Measurements from ENCODE around the gene ALOX5.

ALOX5 gene

DNA sequence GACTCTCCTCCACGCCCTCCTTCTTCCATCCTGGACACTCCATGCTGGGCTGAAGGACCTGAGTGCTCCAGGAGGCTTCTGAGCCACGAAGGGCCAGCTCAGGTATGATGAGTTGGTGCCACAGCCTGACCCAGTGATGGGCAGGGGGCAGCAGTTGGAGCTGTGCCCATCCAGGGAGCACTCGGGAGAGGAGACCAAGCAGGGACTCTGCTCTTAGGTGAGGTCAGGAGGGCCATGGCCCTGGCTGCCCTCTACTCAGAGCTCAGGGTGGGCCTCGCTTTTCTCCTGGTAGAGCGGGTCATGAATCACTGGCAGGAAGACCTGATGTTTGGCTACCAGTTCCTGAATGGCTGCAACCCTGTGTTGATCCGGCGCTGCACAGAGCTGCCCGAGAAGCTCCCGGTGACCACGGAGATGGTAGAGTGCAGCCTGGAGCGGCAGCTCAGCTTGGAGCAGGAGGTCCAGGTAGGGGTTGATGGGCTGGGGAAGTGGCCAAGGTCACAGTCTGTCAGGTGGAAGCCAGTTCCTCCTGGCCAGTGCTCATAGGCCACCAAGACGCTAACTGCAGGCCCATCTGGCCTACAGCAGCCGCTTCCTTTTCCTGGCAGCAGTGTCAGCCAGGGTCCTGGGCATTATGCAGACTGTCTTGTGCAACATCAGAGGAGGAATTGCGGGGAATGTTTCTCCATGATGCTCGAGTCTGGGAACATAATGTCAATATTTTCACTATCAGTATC lies 50.8 kb downstream of the ALOX5 start:
- no peak for DNase-seq (ENCODE audit: low spot score)

DNA sequence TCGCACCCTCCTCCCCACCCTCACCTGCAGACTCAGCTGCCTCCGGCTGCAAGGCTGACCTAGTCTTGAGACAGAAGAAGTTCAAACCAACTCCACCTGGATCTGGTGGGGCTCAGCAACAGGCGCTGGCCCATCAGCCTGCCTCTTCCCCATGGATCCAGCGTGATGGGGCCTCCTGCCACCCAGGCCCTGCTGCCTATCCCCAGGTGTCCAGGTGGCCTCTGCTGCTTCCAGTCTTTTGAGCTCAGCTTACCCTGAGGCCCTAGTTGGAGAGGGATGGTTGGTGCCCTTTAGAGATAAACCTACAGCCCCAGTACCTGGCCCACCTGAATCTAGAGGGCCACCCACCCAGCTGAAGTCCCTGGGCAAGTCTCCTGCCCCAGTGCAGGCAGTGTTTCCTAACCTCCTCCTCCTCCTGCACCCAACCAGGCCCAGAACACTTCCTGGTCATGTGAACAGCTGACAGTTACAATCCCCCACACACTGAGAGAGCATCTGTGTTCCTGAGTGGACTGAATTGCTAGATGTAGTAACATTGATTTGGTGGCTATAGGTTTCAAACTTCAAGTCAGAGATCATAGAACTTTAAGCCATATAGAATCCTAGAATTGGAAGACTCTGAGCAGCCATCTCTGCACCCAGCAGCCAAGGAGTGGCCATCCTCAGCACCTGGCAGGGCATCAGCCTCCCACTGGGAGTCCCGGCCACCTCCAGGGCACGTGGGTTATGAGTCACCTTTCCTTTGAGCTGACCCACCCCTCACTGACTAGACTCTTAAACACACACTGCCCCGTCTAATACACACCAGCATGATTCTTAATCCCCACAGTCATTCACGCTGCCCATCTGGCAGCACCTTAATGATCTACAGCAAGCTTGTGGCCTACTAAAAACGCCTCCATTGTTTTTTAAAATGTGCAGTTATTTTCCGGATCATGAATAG lies 51.9 kb downstream of the ALOX5 start:
- DNase-seq (ENCODE audit: low spot score) = peak; percentile 44

DNA sequence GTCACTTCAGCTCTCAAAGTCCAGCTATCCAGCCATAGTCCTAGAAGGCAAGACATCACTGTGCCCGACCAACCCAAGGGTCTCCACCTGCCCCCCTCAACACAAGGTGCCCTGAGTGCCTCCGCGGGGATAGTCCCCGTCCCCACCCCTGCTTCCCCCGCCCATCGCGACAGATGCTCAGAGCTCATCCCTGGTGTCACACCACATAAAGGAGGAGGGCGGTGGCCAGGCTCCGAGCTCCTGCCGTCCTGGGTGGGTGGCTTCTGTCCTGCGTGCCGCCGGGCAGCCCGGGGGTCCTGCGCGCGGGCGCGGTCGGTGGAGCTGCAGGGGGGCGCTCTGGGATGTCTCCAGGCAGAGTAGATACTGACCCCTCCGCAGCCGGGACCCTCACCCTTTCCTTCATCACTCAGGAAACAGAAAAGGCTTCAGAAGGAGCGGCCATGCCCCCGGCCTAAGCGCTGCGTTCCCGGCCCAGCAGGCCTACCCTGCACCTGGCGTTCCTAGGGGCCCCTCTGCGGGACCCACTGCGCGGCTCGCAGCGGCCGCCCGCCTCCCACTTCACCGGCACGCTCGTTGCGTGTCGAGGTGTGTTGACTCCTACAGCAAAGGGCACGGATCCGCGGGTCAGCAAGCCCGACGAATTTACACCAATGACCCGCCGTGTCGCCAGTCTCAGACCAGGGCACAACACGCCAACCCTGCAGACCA lies 53.4 kb downstream of the ALOX5 start:
- no peak for DNase-seq (ENCODE audit: low spot score)

DNA sequence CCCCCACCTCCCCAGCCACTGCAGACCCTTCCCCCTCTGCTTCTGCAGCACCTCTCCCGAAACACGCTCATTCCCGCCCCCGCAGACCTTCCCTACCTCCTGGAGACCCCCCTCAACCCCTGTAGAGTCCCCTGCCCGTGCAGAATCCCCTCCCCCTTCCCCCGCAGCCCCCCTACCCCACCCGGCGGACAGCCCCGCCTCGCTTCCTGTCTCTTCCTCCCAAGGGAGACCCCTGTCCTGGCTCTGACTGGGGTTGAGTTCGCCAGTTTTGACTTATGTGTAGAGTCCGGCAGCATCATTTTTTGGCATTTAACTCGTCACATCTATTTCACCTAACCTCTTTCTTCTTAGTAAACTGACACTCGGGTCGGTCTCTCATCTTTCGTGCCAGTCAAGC lies 54.0 kb downstream of the ALOX5 start:
- no peak for DNase-seq (ENCODE audit: low spot score)

DNA sequence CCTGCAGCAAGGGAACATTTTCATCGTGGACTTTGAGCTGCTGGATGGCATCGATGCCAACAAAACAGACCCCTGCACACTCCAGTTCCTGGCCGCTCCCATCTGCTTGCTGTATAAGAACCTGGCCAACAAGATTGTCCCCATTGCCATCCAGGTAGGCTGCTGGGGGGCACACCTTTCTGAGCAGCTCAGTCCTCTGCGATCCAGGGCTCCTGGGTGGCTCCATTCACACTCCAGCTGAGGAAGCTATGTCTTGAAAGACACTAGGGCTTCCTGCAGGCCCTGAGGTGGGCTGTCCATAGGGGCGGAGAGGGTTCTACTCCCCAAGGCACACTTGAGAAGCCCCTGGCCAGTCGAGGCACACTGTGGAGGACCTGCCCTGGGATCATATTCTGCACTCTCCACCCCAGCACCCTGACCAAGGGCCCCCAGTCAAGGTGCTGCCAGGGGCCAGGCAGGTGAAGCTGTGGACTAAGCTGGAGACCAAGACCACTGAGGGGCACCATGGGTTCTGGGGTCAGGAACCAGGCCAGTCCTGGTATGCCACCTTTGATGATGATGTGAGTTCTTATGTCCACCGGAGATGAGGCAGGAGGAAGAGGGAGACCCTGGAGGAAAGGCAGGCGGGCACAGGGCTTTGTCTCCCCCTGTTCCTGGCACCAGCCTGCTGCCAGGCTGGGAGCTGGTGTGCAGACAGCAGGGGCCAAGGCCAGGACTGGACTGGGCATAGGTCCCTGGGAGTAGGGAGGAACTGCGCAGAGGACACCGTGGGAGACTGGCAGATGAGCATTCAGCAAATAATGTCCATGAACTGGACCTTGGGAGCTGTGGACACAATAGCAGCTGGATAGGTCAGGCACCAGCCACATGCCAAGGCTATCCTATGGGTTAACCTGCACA lies 54.8 kb downstream of the ALOX5 start:
- DNase-seq (ENCODE audit: low spot score) = no peak

DNA sequence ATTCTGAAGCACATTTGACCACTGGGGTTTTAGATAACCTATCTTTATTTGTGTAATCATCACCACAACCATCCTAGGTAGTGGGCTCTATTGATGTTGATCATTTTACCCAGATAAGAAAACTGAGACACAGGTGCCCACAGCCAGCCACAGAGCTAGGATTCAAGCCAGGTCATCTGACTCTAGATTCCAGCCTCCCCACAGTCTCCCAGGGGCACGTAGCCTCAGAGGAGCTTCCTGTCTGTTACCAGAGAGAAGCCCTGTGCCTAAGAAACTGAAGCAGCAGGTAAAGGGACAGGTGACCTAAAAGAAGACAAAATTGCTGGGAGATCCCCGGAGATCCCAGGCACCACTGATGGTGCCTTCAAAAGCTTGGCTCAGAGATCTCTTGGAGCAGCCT lies 55.8 kb downstream of the ALOX5 start:
- no peak for DNase-seq (ENCODE audit: low spot score)

DNA sequence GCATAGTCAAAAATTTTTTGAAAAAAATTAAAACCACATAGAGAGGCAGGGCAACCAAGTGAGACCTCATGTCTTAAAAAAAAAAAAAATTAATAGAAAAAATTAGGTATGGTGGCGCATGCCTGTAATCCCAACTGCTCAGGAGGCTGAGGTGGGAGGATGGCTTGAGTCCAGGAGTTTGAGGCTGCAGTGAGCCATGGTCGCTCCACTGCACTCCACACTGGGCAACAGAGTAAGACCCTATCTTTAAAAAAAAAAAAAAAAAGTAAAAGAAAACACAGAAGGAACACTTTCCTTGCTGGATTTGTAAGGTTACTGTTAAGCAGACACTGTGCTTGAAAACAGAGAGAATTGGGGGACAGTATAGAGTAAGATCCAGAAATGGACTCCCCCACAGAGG lies 58.1 kb downstream of the ALOX5 start:
- no peak for DNase-seq (ENCODE audit: low spot score)

DNA sequence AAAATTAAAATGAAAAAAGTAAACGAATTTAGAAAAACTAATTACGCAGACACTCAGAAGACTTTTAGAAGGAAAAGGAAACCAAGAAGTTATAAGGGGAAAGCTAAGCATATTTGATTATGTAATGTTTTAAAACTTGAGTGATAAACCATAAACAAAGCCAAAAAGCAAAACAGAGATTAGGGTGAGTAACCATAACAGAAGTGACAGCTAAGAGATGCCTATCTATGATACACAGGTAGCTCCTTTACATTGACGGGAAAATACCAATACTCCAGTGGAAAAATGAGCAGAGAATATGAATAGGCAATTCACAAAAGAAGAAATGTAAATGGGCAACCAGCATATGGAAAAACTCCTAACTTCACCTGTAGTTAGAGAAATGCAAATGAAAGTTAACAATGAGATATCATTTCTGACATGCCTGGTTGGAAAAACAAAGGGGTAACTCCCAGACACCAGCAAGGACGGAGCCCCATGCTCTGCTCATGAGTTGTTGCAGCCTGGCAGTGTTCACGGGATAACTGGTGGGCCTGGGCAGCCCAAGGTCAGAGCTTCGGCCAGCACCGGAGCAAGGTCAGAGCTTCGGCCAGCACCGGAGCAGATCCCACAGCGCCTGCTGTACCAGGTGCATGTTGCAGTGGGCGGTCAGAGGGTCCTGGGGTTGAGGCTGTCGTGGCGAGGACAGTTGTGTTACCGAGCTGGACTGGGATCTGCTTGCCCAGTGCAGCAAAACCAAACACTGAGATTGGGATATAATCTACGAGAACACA lies 58.9 kb downstream of the ALOX5 start:
- DNase-seq (ENCODE audit: low spot score) = no peak

DNA sequence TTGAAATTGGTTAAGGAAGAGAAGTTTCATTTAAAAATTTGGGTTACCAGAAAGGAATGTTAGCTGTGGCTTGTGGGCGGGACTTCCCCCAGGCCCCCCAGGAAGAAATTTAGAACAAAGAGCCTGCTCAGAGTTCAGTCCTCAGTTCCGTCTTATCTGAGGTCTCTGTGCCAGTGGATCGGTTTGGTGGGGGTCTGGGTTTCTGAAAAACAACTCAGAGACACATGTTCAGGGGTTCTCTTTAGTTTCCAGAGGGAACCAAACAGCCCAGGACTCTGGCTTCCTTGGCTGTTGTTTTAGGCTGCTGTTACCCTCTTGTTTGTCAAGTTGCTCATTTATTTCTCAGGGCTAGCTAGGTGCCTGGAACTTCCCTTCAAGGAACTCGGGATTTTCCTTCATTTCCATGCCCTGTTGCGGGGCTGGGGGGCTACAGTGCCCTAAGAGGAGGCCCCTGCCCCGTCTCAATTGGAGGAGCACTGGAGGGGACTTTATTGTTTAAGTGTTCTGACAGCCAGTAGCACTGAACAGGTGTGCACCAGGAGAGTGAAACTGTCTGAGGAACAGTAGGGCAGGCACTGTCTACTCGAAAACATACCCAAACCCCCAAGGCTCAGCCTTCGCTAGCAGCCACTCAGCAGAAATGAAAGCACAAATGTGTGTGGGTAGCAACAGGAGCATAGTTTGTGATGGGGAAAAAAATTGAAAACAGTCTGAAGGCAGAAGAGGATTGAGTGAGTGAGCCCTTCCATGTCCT lies 59.9 kb downstream of the ALOX5 start:
- no peak for DNase-seq (ENCODE audit: low spot score)

DNA sequence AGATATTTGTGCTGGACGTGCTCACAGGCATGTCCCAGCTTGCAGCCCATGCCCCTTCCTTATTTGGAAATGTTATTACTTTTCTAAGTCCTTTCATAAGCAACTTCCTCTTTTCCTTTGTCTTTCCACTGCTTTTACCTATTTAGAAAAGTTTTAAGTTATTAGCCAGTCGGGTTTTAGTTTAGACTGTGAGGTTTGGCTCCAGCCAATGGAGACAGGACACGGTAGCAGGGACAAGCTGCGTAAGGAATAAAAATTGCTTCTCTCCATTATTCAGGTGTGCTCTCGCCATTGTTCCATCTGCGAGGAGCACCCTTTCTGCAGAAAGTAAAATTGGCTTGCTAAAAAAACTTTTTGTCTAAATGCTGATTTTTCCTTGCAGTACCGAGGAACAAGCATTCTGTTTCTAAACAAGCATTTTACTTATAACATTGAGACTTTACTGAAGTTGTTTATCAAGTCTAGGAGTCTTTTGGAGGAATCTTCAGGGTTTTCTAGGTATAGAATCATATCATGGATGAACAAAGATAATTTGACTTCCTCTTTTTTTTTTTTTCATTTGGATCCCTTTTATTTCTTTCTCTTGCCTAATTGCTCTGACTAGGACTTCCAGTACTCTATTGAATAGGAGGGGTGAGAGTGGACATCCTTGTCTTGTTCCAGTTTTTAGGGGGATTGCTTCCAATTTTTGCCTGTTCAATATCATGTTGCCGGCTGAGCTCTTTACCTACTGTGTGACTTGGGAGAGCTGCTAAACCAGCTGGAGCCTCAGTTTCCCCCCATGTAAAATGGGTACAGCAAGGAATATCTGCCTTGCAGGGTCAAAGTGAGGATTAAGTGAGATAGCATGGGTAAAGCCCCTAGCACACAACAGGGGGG lies 63.8 kb downstream of the ALOX5 start:
- DNase-seq (ENCODE audit: low spot score) = no peak

DNA sequence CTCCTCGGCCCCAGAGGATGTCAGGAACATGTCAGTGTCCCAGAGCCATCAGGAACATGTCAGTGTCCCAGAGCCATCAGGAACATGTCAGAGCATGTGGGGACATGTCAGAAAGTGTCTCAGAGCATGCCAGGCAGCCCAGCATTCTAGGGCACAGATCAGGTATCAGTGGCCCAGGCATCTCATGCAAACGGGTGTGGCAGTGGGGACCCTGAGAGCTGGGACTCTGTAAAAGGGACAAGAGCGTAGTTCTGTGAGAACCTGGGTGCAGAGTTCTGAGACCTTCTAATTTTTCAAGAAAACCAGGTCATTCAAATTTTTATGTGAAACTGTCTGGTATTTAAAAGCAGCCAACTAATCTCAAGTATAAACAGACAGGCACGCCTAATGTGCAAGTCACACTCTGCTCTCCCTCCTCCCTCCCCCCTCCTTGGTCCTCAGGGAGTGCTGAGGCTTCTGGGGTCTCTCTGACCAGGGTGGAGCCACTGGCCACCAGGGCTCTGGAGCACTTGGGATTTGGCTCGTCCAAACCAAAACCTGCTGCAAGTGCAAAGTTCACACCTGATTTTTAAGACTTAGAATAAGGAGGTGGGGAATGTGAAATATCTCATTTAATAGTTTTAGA lies 64.6 kb downstream of the ALOX5 start:
- no peak for DNase-seq (ENCODE audit: low spot score)

DNA sequence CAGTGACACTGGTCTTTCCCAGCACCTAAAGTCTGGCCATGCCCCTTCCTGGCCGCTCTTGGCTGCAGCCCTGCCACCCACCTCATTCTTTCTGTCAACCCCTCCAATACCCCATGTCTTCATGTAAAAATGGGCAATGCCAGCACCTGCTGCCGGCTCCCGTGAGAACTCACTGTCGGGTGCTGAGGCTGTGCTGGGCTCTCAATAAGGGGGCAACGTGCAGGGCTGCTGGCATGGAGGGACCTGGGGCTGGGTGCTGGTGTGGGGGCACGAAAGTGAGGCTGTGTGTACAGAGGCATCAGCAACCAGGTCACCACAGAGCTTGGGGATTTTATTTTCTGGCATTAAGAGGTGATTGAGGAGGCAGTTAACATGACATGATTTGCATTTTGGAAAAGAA lies 65.3 kb downstream of the ALOX5 start:
- DNase-seq (ENCODE audit: low spot score) = no peak

DNA sequence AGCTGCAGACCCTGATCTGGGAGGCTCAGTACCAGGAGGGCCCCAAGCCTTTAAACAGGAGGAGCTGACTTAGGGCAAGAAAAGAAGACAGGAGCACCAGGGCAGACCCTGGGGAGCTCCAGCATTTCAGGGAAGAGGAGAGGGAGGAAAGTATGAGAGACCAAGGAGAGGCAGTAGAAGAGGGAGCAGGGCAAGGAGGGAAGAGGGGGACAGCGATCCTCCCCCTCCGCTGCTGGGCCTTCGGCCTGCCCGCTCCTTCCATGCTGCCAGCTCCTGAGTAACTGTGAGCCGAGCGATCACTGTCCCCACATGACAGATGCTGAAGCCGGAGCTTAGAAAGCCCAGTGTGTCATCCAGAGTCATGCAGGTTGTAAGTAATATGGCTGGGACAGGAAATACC lies 65.9 kb downstream of the ALOX5 start:
- DNase-seq (ENCODE audit: low spot score) = no peak

DNA sequence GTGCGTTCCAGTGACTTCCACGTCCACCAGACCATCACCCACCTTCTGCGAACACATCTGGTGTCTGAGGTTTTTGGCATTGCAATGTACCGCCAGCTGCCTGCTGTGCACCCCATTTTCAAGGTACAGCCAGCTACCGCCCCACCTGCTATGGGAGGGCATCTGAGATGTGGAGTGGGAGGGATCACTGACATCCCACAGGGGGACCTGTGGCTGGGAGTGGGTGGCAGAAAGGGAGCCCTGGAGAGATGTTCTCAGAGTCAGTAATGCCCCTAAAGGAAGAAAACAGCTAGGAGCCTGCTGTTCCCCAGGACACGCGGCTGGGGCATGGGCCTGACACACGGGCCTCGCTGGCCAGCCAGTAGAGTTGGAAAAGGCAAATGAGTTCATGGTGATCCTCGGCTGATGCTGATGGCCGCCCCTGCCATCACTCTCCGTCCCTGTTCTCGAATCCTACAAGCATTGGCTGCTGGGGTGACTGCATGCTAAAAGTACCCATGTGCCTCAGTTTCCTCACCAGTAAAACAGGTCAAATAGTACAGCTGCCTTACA lies 66.6 kb downstream of the ALOX5 start:
- no peak for DNase-seq (ENCODE audit: low spot score)

DNA sequence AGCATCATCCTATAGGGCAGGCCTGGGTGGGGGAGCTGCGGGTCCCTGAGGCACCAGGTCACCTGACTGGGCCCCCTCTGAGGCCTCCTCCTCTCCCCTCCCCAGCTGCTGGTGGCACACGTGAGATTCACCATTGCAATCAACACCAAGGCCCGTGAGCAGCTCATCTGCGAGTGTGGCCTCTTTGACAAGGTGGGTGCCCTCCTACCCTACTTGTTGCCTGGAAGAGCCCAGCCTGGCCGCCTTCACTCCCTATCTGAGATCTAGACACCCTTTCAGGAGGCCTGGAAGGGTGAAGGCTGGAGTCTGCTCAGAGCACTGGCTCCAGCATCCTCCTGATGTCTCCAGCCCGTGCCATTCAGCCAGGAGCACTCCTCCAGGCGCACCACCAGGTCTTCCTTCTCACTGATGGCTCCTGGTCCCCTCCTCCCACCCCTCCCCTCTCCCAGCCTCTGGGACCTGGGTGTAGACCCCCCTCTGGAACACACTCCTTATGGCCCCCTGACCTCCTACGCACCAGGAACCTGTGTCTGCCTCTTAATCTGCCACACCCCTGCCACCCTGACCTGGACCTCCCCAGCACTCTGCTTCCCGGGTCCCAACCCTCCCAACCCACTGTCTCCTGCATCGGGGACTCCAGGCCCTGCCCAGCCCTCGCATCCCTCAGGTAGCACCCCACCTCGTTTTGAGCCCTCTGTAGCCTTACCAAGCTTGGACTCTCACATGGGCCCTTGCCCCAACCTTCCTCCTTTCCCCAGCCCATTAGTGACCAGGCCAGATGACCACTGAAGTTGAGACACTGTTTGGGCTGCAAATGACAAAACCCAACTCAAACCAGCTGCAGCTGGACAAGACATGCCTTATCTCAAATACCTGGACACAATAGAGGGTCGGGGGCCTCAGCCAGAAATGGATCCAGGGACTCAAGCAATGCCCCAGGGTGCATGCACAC lies 67.5 kb downstream of the ALOX5 start:
- DNase-seq (ENCODE audit: low spot score) = no peak

DNA sequence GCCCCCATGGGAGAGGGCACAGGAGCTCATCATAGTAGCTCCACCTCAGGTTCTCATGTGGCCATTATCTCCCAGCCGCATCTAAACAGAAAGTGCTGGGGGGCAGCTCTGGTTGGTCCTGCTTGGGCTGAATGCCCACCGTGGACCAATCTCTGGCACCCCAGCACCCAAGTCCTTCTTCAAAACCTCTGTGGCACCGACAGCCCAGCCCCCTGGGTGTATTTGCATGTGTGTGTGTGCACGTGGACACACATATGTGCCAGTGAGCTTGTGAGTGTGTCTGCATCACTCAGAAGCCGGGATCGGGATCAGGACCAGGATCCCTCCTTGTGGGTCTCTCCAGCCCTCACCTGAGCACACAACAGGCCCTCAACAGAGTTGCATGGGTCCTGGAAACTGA lies 68.2 kb downstream of the ALOX5 start:
- no peak for DNase-seq (ENCODE audit: low spot score)

DNA sequence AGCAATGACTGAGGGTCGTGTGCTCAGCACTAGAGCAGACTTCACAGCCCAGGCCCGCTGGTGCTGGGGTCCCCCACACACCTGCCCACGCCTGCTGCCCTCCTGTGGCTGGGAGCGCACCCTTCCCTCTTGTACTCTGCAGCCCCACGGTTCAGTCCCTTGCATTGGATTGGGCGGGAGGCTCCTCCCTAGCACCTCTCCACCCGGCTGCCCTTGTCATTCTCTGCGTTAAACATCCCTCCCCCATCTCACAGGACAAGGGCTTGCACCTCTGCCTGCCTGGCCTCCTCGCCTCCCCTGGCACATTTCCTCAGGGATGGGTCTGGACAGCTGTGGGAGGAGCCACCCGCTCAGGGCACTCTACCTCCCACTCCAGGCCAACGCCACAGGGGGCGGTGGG lies 68.6 kb downstream of the ALOX5 start:
- DNase-seq (ENCODE audit: low spot score) = no peak

Measured in cerebellar cortex (tissue), 1 donor.